Adrenal gland (tissue), 5 donors: Measurements from ENCODE around the gene CCDC183.

Source experiments
- CTCF ChIP-seq, 6 experiments: fragments of 450-650 bp in 4 of 6; fragments of 200-600 bp in 2 of 6; sonication (generic) in 1 of 6; IDR thresholded peaks; 1 replicate in 5 of 6; 2 replicates in 1 of 6; pipeline versions ENCODE4 v1.5.1 to v1.8.0; 2016 to 2021; ENCODE audit warnings: antibody characterized with exemption in 6 of 6, mild to moderate bottlenecking in 2 of 6, moderate library complexity in 1 of 6
- POLR2A ChIP-seq, 2 donors: fragments of 450-650 bp; IDR thresholded peaks; one replicate each; pipeline ENCODE4 v1.6.1; 2017; ENCODE audit warnings: antibody characterized with exemption in 2 of 2, mild to moderate bottlenecking in 2 of 2, moderate library complexity in 1 of 2
- donor health status: DM: no; HTN: no; CAD: no.

DNA sequence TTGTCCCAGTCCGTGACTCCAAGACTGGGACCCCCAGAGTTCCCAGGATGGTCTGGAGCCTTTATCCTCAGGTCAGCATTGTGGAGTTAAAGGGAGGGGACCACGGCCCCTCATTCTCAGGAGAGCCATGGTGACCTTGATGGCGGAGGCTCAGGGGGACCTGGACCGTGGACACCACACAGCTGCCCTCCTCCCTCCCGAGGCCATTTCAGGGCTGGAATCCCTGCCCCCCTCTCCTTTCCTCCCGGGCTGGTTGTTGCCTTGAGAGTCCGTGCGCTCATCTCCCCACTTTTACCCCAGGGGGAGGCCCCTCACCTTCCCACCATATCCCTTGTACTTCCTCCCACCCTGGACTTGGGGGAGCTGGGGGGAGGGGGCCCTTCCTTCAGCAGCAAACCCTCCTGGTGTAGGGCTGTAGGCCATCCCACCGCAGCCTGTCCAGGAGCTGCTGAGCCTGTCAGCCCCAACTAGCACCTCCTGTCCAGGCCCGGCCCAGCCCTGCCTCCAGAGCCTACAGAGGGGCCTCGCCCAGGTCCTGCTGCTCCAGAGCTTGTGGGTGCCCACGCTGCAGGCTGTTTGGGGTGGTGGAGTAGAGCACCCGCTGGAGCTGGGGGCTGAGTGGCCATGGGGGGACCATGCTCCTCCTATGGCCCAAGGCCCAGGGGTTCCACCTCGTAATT, 31.8 kb downstream of the CCDC183 start:
- TF ChIP-seq CTCF (IDR thresholded peaks at IDR 0.05) (no peak), POLR2A (IDR thresholded peaks at IDR 0.05) (no peak)
